SK-N-SH treated with all-trans-retinoic acid at 6 μM for 48 hours (cell line): ENCODE results near the gene LRMDA.

Experiments used
- ARNTL ChIP-seq: fragments of 450-650 bp; formaldehyde crosslinking; IDR thresholded peaks from 2 replicates; pipeline ENCODE4 v1.5.0; 2020; ENCODE audit warnings: low read depth, mild to moderate bottlenecking, moderate library complexity, borderline replicate concordance
- BACH2 ChIP-seq: fragments of 250-450 bp; sonication (Bioruptor Pico); IDR thresholded peaks from 2 replicates; pipeline ENCODE4 v1.9.0; 2021; ENCODE audit warnings: mild to moderate bottlenecking, borderline replicate concordance
- CSDC2 ChIP-seq: fragments of 250-450 bp; sonication (Bioruptor Pico); IDR thresholded peaks from 2 replicates; pipeline ENCODE4 v1.5.0; 2020; ENCODE audit warnings: mild to moderate bottlenecking, moderate library complexity
- GLIS3 ChIP-seq: fragments of 250-450 bp; sonication (Bioruptor Pico); IDR thresholded peaks from 2 replicates; pipeline ENCODE4 v1.5.0; 2020; ENCODE audit warnings: mild to moderate bottlenecking, moderate library complexity
- ISL1 ChIP-seq: fragments of 250-450 bp; sonication (Bioruptor Pico); IDR thresholded peaks from 2 replicates; pipeline ENCODE4 v2.1.2; 2022; ENCODE audit warnings: mild to moderate bottlenecking, moderate library complexity
- PATZ1 ChIP-seq: fragments of 250-450 bp; sonication (Bioruptor Pico); IDR thresholded peaks from 2 replicates; pipeline ENCODE4 v1.8.0; 2020; ENCODE audit warnings: mild to moderate bottlenecking, moderate library complexity, borderline replicate concordance
- RARB ChIP-seq: fragments of 250-450 bp; sonication (Bioruptor Pico); IDR thresholded peaks from 2 replicates; pipeline ENCODE4 v1.8.0; 2021; ENCODE audit warnings: mild to moderate bottlenecking, moderate library complexity
- TCF4 ChIP-seq: fragments of 250-450 bp; sonication (Bioruptor Pico); IDR thresholded peaks from 2 replicates; pipeline ENCODE4 v1.8.0; 2021; ENCODE audit warnings: mild to moderate bottlenecking, moderate library complexity, borderline replicate concordance
- TOX ChIP-seq: fragments of 250-450 bp; sonication (Bioruptor Pico); IDR thresholded peaks from 2 replicates; pipeline ENCODE4 v1.8.0; 2021; ENCODE audit warnings: mild to moderate bottlenecking, moderate library complexity, borderline replicate concordance
- TSHZ2 ChIP-seq: fragments of 250-450 bp; sonication (Bioruptor Pico); IDR thresholded peaks from 2 replicates; pipeline ENCODE4 v1.5.0; 2020; ENCODE audit warnings: mild to moderate bottlenecking, moderate library complexity
- ZFP3 ChIP-seq: fragments of 250-450 bp; sonication (Bioruptor Pico); IDR thresholded peaks from 2 replicates; pipeline ENCODE4 v1.5.0; 2020; ENCODE audit warnings: mild to moderate bottlenecking, moderate library complexity
- ZFP30 ChIP-seq: fragments of 450-650 bp; formaldehyde crosslinking; IDR thresholded peaks from 2 replicates; pipeline ENCODE4 v1.5.0; 2022; ENCODE audit warnings: mild to moderate bottlenecking, moderate library complexity
- ZNF70 ChIP-seq: fragments of 450-650 bp; formaldehyde crosslinking; IDR thresholded peaks from 2 replicates; pipeline ENCODE4 v1.5.0; 2020; ENCODE audit warnings: mild to moderate bottlenecking, moderate library complexity

- TF ChIP-seq RARB (CRISPR knock-in tag) (no peak), PATZ1 (CRISPR knock-in tag) (no peak), TSHZ2 (CRISPR knock-in tag) (no peak), ZFP30 (no peak), ARNTL (no peak), ISL1 (CRISPR knock-in tag) (no peak), TCF4 (no peak), ZNF70 (no peak), BACH2 (CRISPR knock-in tag) (no peak), ZFP3 (CRISPR knock-in tag) (no peak), TOX (no peak), GLIS3 (CRISPR knock-in tag) (no peak), CSDC2 (CRISPR knock-in tag) (no peak)
These were observed 919.2 kb downstream of the LRMDA start for GRCh38 chr10:76350583-76350982.
